Activated CD4-positive, alpha-beta T cell treated with anti-CD3 and anti-CD28 coated beads for 24 hours (primary cell): Measurements from ENCODE around the gene ANKS1A.
"Not testable (repeated sequence)": the region's sequence is repeated elsewhere in the genome, so short reads cannot be mapped to it uniquely, and the experiment has no call there.

ENCODE experiments used
- DNase-seq, 2 donors: peaks; one replicate each; pipeline ENCODE4 v3.0.0-alpha.2; 2020; ENCODE audit warnings: low read depth in 2 of 2

Gene ANKS1A

GRCh38 chr6:34992376-34992775, 103.3 kb downstream of the ANKS1A start:
- no peak for DNase-seq

GRCh38 chr6:34993213-34993612, 104.2 kb downstream of the ANKS1A start:
- no peak for DNase-seq

- DNase-seq = no peak
Observed at GRCh38 chr6:34994693-34995092, 105.6 kb downstream of the ANKS1A start.

- not testable (repeated sequence) for DNase-seq
Observed at GRCh38 chr6:34998417-34998816, 109.4 kb downstream of the ANKS1A start.

- not testable (repeated sequence) for DNase-seq
Observed at GRCh38 chr6:34999153-34999552, 110.1 kb downstream of the ANKS1A start.

- DNase-seq = not testable (repeated sequence)
Observed at GRCh38 chr6:34999962-35000361, 110.9 kb downstream of the ANKS1A start.

GRCh38 chr6:35001349-35001748, 112.3 kb downstream of the ANKS1A start:
- not testable (repeated sequence) for DNase-seq

- DNase-seq = not testable (repeated sequence)
Observed at GRCh38 chr6:35003886-35004530, 115.0 kb downstream of the ANKS1A start.

GRCh38 chr6:35007016-35007415, 118.0 kb downstream of the ANKS1A start:
- no peak for DNase-seq

- no peak for DNase-seq
Observed at GRCh38 chr6:35008858-35009257, 119.8 kb downstream of the ANKS1A start.

- DNase-seq = peak in 1 of 2 donors; percentile 4
Observed at GRCh38 chr6:35011096-35012041, 122.3 kb downstream of the ANKS1A start.

GRCh38 chr6:35013701-35014100, 124.6 kb downstream of the ANKS1A start:
- no peak for DNase-seq

GRCh38 chr6:35014341-35014740, 125.3 kb downstream of the ANKS1A start:
- no peak for DNase-seq

- no peak for DNase-seq
Observed at GRCh38 chr6:35014786-35015185, 125.7 kb downstream of the ANKS1A start.

GRCh38 chr6:35015476-35015875, 126.4 kb downstream of the ANKS1A start:
- no peak for DNase-seq

- DNase-seq = no peak
Observed at GRCh38 chr6:35015996-35016395, 126.9 kb downstream of the ANKS1A start.

GRCh38 chr6:35016502-35017321, 127.7 kb downstream of the ANKS1A start:
- no peak for DNase-seq

GRCh38 chr6:35017411-35018181, 128.5 kb downstream of the ANKS1A start:
- DNase-seq = no peak

GRCh38 chr6:35018182-35018519, 129.1 kb downstream of the ANKS1A start:
- no peak for DNase-seq

GRCh38 chr6:35018746-35019145, 129.7 kb downstream of the ANKS1A start:
- no peak for DNase-seq

- no peak for DNase-seq
Observed at GRCh38 chr6:35019171-35019570, 130.1 kb downstream of the ANKS1A start.
